GM21619 (cell line): ENCODE measurements around the gene ADD1.

Source experiments
- ATAC-seq: cut with Tn5 transposase; IDR thresholded peaks from one replicate; pipeline ENCODE4 v1.9.1; 2021; ENCODE audit not compliant: unreplicated experiment

The ADD1 gene

DNA sequence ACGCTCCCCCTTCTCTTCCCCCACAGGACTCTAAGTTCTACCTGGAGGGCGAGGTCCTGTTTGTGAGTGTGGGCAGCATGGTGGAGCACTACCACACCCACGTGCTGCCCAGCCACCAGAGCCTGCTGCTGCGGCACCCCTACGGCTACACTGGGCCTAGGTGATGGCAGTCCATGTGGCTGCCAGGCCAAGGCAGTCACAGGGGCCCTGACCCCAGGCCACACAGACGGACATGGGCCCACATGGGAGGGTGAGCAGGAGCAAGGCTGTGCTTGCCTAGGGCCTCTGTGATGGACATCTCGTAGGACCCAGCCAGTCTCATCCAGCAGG lies 10.0 kb upstream of the ADD1 start:
- no peak for ATAC-seq

DNA sequence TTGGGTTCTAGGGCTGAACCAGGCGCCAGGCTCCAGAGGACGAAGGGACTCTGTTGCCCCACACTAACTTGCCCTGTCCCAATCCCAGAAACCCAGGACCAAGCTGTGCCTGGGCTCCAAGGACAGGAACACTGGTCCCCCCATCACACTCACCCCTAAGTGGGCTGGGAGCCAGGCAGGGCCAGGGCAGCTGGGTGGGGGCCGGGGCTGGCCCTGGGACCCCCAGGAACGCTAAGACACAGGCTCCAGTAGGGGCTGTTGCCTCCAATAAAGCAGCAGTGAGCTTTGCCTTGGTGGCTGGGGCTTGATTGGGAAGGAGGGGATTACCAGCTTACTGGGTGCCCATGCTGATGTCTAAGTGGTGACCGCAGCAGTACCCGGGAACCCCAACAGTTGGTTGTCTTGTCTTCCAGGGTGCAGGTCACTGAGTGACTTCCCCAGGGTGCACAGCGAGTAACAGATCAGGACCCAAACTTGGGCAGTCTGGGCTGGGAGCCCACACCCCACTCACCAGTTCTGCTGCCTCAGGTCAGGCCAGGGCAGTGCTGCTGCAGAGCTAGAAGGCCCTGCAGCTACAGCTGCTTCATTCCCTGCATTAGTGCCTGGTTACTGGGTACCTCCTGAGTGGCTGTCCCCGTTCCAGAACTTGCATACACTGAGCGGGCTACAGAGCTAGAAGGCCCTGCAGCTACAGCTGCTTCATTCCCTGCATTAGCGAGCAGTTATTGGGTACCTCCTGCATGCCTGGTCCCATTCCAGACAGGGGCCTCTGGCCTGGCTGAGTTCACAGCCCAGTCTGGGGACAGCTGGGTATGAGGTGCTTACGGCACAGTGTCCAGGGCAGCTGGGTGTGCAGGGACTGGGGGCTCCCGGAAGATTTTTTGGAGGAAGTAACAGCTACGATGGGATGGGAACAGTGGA lies 9.4 kb upstream of the ADD1 start:
- ATAC-seq = no peak

- no peak for ATAC-seq
Observed at GRCh38 chr4:2835978-2836377, 7.7 kb upstream of the ADD1 start.

DNA sequence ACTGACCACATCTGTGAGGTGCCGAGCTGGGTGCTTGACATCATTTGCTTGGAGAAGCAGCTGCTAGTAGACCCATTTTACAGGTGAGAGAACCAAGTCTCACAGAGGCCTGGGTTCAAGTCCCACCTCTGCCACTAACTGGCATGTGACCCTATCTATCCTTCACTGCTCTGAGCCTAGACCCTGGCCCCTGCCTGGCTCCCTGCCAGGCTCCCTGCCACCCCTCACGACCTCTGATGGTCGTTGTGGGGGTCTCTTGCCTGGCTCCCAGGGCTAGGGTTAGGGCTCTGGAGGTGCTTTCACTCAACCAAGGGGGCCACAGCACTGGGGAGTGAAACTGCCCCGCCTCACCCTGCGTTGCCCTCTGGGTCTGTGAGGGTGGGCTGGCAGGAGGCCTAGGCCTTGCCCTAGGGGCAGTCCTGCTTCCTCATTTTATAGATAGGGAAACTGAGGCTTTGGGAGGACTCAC lies 7.2 kb upstream of the ADD1 start:
- ATAC-seq = no peak

- no peak for ATAC-seq
Observed at GRCh38 chr4:2837110-2837903, 6.3 kb upstream of the ADD1 start.

GRCh38 chr4:2837904-2838496 lies 5.6 kb upstream of the ADD1 start:
- ATAC-seq = no peak

GRCh38 chr4:2839060-2839459 lies 4.6 kb upstream of the ADD1 start:
- ATAC-seq = no peak

DNA sequence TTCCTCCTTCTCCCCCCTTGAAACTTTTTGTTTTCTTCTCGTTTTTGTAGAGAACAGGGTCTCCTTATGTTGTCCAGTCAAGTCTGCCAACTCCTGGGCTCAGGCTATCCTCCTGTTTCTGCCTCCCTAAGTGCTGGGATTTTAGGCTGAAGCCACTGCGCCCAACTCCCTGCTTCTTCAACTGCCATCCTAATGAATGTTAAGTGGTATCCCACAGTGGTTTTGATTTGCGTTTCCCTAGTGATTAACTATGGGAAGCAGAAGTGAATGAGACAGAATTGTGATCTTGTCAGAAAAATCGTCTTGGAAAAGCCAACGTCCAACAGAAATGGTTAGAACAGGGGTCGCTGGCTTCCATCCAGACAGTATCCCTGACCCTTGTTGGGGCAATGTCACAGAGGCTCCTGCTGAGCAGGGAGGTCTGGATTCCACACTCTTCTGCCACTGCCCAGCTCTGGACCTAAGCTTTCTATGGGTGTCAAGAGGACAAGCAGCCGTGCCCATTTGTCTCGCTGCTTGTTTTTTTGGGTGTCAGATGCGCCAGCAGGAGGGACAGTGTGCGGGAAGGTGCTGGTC lies 869 bp upstream of the ADD1 start:
- ATAC-seq = no peak

DNA sequence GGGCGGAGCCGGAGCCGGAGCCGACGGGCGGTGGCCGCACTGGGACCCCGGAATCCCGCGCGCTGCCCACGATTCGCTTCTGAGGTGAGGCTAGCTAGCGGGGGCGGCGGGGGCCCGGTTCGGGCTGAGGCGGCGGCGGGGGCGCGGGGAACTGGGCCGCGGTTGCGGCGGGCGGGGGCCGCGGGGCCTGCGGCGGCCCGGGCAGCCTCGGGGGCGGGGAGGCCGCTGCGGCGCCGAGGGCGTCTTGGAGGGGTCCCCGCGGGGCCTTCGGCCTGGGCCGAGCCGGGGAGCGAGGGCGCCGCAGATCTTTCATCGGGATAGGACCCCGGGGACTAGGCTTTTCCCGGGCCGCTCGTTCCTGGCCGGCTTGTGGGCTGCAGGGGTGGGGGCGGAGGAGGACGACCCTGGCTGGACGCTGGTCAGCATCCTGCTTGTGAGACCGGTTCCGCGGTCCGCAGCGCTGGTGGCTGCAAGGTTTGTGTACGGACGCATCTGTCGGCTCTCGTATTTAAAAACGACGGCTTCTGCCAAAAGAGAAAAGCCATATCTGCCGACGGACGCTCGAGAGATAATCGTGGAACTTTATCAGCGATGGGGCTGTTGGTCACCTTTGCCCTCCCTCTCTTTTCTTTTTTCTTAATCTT lies 419 bp downstream of the ADD1 start:
- peak; percentile 9 for ATAC-seq

- no peak for ATAC-seq
Observed at GRCh38 chr4:2846172-2846571, 2.5 kb downstream of the ADD1 start.

GRCh38 chr4:2847302-2847871 lies 3.7 kb downstream of the ADD1 start:
- no peak for ATAC-seq

GRCh38 chr4:2848449-2848848 lies 4.8 kb downstream of the ADD1 start:
- no peak for ATAC-seq

DNA sequence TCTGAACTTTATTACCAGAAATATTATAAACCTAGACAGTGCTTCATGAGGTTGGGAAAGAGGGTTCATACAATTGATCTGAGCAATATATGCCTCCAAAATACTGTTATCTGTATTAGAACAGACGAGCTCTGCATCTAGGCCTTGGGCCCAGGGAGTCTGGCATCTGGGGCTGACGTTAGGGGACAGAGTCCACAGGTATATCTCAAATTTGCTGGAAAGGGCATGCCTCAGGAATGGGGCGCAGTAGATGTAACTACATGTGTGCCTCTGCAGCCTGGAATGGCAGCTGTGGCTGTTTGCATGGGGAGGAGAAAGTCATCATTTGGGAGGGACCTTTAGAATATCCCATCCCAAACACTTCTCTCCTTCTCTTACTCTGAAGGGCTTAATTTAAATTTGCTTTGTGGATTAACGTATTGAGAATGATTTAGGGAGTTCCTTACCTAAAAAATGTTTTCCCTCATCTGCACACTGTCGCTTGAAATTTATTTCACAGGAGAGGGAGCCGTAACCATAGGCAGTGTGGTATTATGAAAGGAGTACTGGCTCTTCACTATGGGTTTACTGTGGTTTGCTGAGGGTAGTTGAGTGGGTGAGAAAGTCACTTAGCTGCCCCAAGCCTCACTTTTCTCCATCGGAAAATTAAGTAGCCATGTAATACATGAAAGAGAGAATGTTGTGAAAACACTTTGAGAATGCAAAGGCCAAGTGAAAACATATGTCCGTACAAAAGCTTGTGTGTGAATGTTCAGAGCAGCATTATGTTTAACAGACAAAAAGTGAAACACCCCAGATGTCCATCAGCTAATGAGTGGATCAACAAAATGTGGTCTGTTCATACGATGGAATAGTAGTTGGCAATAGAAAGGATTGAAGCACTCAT lies 5.9 kb downstream of the ADD1 start:
- no peak for ATAC-seq

GRCh38 chr4:2850966-2851798 lies 7.5 kb downstream of the ADD1 start:
- ATAC-seq = no peak

DNA sequence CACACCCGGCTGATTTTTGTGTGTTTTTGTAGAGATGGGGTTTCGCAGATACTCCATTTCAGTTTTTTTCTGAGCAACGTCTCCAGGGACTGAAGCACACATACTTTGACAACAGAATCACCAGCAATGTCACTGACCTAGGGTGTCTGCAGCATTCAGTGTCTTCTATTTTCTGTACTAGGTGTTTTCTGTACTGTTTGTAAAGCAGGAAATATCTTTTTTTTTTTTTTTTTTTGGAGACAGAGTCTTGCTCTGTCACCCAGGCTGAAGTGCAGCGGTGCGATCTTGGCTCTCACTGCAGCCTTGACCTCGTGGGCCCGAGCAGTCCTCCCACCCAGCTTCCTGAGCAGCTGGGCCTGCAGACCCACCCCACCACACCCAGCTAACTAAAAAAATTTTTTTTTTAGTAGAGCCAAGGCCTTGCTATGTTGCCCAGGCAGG lies 8.9 kb downstream of the ADD1 start:
- no peak for ATAC-seq

- no peak for ATAC-seq
Observed at GRCh38 chr4:2855584-2855983, 11.9 kb downstream of the ADD1 start.

GRCh38 chr4:2856266-2856665 lies 12.6 kb downstream of the ADD1 start:
- ATAC-seq = no peak

DNA sequence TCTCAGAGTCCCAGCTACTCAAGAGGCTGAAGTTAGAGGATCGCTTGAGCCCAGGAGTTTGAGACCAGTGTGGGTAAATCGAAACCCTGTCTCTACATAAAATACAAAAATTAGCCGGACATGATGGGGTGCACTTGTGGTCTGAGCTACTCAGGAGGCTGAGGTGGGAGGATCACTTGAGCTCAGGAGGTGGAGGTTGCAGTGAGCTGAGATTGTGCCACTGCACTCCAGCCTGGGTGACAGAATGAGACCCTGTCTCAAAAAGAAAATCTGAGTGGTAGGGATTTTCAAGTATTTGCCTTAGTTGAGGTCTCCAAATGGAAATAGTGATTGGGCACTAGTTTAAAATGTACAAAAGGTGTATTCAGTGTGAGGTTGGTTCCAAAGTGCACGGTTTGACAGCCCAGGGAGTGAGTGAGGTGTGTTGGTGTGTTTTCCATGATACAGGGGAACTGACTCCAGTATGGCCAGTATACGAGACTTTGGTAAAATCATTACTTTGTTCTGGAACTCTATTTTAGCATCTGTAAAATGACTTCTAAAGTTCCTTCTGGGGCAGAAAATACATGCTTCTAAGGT lies 13.8 kb downstream of the ADD1 start:
- ATAC-seq = no peak
